RWPE1 (cell line): ENCODE data around the gene ATP13A2.

Source experiments
- CTCF ChIA-PET: fragments of 350-600 bp; sonication (Branson Sonifier 250); formaldehyde crosslinking; extraction: SDS; loops from one replicate; lab custom pipeline; 2021; lab: Yijun Ruan, JAX
- POLR2A ChIA-PET: fragments of 400-600 bp; formaldehyde crosslinking; extraction: SDS; loops from one replicate; lab custom pipeline; 2020; ENCODE audit warnings: antibody characterized with exemption; ENCODE audit not compliant: low non-redundant PET; lab: Yijun Ruan, JAX
- DNase-seq: peaks from one replicate; pipeline ENCODE4 v3.0.0; 2012; ENCODE audit warnings: low spot score
- H3K27ac ChIP-seq: fragments of 450-650 bp; 2 replicates; pipeline ENCODE4 v1.5.1; 2017
- CTCF ChIP-seq: fragments of 450-650 bp; conservative IDR thresholded peaks from 2 replicates; pipeline ENCODE4 v1.5.1; 2017; ENCODE audit warnings: low read depth, mild to moderate bottlenecking

Gene ATP13A2

DNA sequence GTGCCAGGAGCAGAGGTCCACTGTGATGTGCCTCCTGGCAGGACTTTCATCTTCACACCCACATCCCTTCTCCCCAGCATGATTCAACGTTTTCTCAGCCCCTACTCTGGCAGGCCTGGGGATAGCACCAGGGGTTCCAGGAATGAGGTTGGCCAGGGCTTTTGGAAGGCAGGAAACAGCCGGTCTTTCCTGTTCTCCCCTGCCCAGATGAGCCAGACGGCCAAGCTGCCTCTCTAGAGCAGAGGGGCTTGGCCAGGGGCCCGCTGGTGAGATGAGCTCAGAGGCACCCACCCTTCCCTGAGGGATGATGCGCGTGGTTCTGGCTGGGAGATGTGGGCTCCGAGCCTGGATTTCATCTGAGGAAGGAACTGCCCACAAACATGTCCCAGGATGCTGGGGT lies 27.0 kb downstream of the ATP13A2 start:
- DNase-seq = peak; percentile 84
- H3K27ac ChIP-seq = peak overlapping the region; percentile 81
- POLR2A ChIA-PET = interaction anchor here (0.5 to 0.6 kb wide), 2 partner anchors 30 to 264 kb away, joined by 3 to 4 read pairs; no protein-coding TSS in a partner anchor
- TF ChIP-seq CTCF = no peak
- CTCF ChIA-PET = interaction anchor here (0.6 to 0.9 kb wide), 3 partner anchors 22 to 1320 kb away, joined by 3 to 4 read pairs (median 3); no protein-coding TSS in a partner anchor

DNA sequence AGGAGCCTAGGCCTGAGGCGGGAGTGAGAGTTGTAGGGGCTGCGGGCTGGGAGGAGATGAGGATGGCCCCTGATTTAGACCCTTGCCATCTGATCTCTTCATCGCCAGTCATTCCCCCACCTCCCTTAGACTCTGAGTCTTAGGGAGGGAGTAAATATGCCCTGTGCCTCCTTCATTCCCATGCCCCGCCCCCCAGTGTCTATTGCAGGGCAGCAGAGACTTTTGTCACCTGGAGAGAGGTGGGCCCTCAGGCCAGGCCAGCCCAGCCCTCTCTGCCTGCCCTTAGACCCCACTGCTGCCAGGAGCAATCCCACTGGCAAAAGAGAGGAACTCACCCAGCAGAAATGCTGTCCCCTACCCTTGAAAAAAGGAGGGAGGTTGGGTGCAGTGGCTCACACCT lies 28.1 kb downstream of the ATP13A2 start:
- ChIA-PET CTCF (no interaction called here), POLR2A (interaction anchor here (0.7 kb wide), 1 partner anchor 45 kb away, joined by 7 read pairs; no protein-coding TSS in a partner anchor)
- H3K27ac ChIP-seq = peak overlapping the region; percentile 81
- no peak for DNase-seq
- no peak for TF ChIP-seq CTCF

GRCh38 chr1:16982902-16983301 lies 28.8 kb downstream of the ATP13A2 start:
- CTCF ChIA-PET = no interaction called here
- POLR2A ChIA-PET = no interaction called here
- H3K27ac ChIP-seq = peak overlapping the region; percentile 81; the same call in 1 of the 2 replicates
- no peak for DNase-seq
- TF ChIP-seq CTCF = no peak

- TF ChIP-seq CTCF = no peak
- CTCF ChIA-PET = interaction anchor here (0.9 to 1.1 kb wide), 2 partner anchors 18 to 56 kb away, joined by 3 read pairs; no protein-coding TSS in a partner anchor
- POLR2A ChIA-PET = no interaction called here
- H3K27ac ChIP-seq = peak overlapping the region; percentile 73
- peak; percentile 72 for DNase-seq
Observed at GRCh38 chr1:16981269-16981849, 30.4 kb downstream of the ATP13A2 start.

DNA sequence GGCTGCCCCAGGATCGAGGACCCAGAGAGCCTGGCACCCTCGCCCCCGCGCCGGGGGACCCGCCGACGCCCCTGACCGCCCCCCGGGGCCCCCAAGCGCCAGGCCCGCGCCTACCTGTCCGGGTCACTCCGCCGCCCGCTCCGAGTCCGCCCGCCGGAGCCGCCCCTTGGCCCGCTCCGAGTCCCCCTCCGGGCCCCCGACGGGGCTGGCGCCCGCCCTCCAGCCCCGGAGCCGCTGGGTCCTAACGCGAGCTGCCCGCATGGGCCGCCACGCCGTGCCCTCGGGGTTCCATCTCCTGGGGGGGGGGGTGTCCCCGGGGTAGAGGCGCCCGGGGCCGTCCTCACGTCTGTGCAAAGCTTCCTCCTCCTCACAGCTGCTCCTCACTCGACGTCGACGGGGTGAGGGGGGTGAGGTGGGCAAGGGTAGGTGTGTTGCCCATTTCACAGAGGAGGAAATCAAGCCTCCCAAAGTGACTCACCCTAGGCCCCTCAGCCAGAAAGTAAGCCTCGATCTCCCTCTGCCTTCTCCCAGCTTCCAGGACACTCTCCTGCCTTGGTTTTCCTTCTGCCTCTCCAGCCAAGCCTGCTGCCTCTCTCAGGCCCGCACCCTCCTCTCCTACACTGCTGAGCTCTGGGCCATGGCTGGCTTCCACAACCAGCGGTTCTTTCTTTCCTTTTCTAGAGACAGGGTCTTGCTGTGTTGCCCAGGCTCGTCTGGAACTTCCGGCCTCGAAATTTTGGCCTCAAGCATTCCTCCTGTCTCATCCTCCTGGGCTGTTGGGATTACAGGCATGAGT lies 31.1 kb downstream of the ATP13A2 start, which contains the start of gene MFAP2:
TSS of gene MFAP2 (minus strand) at position 148 of the 796 bp plus-strand sequence. CDS start 2,347 bp downstream, outside the sequence.
- DNase-seq = no peak
- CTCF ChIA-PET = interaction anchor here (0.6 to 1.5 kb wide), 4 partner anchors 12 to 55 kb away, joined by 3 to 4 read pairs (median 3); no protein-coding TSS in a partner anchor
- no peak for TF ChIP-seq CTCF
- POLR2A ChIA-PET = no interaction called here
- peak within 1 kb of the TSS; percentile 73 for H3K27ac ChIP-seq
